Natural killer cell treated with Interleukin-12 subunit alpha and Interleukin-12 subunit beta and Interleukin-15 and Interleukin-18, amount 100 ng/mL, for 72 hours (primary cell): ENCODE measurements around the gene NEUROG1. TPM values are rescaled to one million over a fixed set of nuclear protein-coding genes. Genes with fewer than 3 reads are reported as not detected.

Experiments
- ATAC-seq, 2 donors: fragments of 150-1000 bp; cut with Tn5 transposase in 1 of 2; sonication (Bioruptor Pico), chemical (Tn5 transposase) in 1 of 2; 2 replicates each; pipeline ENCODE4 v1.10.0; 2021
- DNase-seq: peaks from one replicate; pipeline ENCODE4 v3.0.0; 2022; ENCODE audit warnings: low spot score
- H3K27ac Mint-ChIP-seq, 2 donors: 1 replicate in 1 of 2; 2 replicates in 1 of 2; pipeline ENCODE4 v1.8.0; 2022; ENCODE audit warnings: mixed read lengths in 2 of 2, mild to moderate bottlenecking in 1 of 2, moderate library complexity in 1 of 2
- H3K27me3 Mint-ChIP-seq, 2 donors: 1 replicate in 1 of 2; 2 replicates in 1 of 2; pipeline ENCODE4 v1.8.0; 2022; ENCODE audit warnings: mixed read lengths in 2 of 2
- H3K36me3 Mint-ChIP-seq: one replicate; pipeline ENCODE4 v1.8.0; 2022; ENCODE audit warnings: mixed read lengths
- H3K4me1 Mint-ChIP-seq, 2 donors: 1 replicate in 1 of 2; 2 replicates in 1 of 2; pipeline ENCODE4 v1.8.0; 2022; ENCODE audit warnings: low read depth in 2 of 2, mixed read lengths in 2 of 2, mild to moderate bottlenecking in 1 of 2
- H3K4me3 Mint-ChIP-seq: one replicate; pipeline ENCODE4 v1.8.0; 2022; ENCODE audit warnings: mixed read lengths
- H3K9me3 Mint-ChIP-seq: 2 replicates; pipeline ENCODE4 v1.8.0; 2022; ENCODE audit warnings: mixed read lengths
- total RNA-seq, 2 donors: library from RNA; stranded (reverse); gene quantifications; one replicate each; pipeline ENCODE4 v1.2.3, GENCODE V29; 2022

The NEUROG1 gene
- total RNA-seq, 2 donors from 2014 or later, result not detected

- Mint-ChIP-seq H3K27ac (no peak overlapping the region), H3K4me3 (no peak overlapping the region), H3K36me3 (no peaks in the 10 kb centered on the region), H3K4me1 (no peaks in the 10 kb centered on the region), H3K9me3 (no peaks in the 10 kb centered on the region), H3K27me3 (peaks cover 8 to 11% of the 10 kb centered on the region in 2 donors)
- ATAC-seq (no peak), DNase-seq (no peak)
These were observed 33.2 kb upstream of the NEUROG1 start for GRCh38 chr5:135568923-135569360.

GRCh38 chr5:135568246-135568645 is 32.5 kb upstream of the NEUROG1 start:
- Mint-ChIP-seq H3K27ac (no peak overlapping the region), H3K27me3 (peaks cover 8 to 11% of the 10 kb centered on the region in 2 donors), H3K36me3 (no peaks in the 10 kb centered on the region), H3K4me3 (no peak overlapping the region), H3K9me3 (no peaks in the 10 kb centered on the region), H3K4me1 (no peaks in the 10 kb centered on the region)
- DNase-seq, result no peak
- peak in 1 of 2 donors; percentile 1 for ATAC-seq

DNA sequence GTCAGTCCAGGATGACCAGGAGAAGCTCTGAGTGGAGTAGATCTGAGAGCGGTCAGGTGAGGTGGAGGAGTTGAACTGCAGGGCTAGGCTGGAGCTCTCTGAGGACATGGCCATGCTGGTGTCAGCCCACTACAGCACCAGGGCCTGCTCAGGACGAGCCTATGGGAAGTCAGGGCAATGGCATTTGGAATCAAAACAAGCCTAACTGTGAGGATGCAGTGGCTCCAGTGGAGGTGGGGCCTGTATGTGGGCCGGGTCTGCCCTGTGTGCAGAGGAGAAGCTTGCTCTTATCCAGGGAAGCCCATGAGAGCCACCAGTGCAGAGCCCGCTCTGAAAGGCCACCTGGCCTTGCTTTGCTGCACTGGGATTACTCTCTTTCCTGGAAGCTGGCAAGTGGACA is 31.9 kb upstream of the NEUROG1 start:
- no peaks in the 10 kb centered on the region for H3K36me3 Mint-ChIP-seq
- H3K4me3 Mint-ChIP-seq, result no peak overlapping the region
- no peaks in the 10 kb centered on the region for H3K4me1 Mint-ChIP-seq
- ATAC-seq, result no peak
- H3K9me3 Mint-ChIP-seq, result no peaks in the 10 kb centered on the region
- H3K27ac Mint-ChIP-seq, result no peak overlapping the region
- peaks cover 6 to 10% of the 10 kb centered on the region in 2 donors for H3K27me3 Mint-ChIP-seq
- no peak for DNase-seq

GRCh38 chr5:135566422-135567400 is 30.9 kb upstream of the NEUROG1 start:
- Mint-ChIP-seq H3K36me3 (no peaks in the 10 kb centered on the region), H3K9me3 (no peaks in the 10 kb centered on the region), H3K27ac (no peak overlapping the region), H3K27me3 (peaks cover 0 to 11% of the 10 kb centered on the region in 2 donors), H3K4me1 (no peaks in the 10 kb centered on the region), H3K4me3 (no peak overlapping the region)
- ATAC-seq (no peak), DNase-seq (no peak)

DNA sequence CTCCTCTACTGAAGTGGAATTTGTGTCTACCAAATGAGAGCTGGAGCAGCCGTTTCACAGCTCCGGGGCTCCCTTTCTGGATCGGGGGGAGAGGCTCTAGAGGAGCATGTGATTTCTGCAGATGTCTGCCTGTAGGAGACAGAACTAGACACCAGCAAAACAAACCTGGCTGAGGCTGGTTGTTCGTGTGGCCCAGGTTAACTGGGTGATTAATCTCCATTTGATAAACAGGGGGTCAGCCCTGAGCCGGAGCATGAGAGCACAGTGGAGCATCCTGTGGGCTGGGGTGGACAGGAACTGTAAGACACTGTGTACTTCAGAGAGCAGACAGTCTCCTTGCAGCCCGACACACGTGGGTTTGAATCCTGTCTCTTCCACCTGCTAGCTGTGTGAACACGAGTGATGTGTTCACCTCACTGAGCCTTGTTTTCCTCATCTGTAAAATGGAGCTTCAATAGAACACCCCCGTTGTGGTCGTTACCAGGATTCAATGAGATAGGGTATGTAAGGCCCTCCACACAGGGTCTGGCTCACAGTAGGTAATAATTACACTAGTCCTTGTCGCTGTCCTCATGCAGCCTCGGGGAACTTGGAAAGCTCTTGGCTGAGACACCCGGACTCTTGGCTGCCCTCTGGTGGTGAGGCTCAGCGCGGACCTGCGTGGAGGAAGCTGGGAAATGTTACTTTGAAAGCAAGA is 30.1 kb upstream of the NEUROG1 start:
- no peak for DNase-seq
- Mint-ChIP-seq H3K4me3 (no peak overlapping the region), H3K9me3 (no peaks in the 10 kb centered on the region), H3K27me3 (peaks cover 0 to 11% of the 10 kb centered on the region in 2 donors), H3K4me1 (peaks cover 1% of the 10 kb centered on the region in 2 donors), H3K27ac (no peak overlapping the region), H3K36me3 (no peaks in the 10 kb centered on the region)
- peak; percentile 57 to 65 for ATAC-seq

DNA sequence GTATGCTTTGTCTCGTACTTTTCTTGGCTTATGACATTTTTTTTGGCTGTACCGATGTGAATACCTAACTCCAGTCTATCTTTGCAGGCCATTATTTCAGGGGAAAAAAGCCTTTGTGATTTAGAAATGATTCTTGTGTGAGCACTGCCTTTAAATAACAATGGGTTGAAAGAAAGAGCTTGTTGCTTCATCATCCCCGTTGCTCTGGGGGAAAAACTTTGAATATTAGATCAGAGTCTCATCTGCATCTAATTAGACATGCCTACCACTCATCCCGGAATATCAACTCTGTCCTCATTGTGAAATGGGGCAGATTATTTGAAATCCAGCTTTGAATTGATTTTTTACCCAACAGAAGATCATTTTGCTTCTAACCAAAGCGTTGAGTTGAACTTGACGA is 29.5 kb upstream of the NEUROG1 start:
- DNase-seq (no peak), ATAC-seq (no peak)
- Mint-ChIP-seq H3K4me3 (no peak overlapping the region), H3K27me3 (peaks cover 5 to 12% of the 10 kb centered on the region in 2 donors), H3K36me3 (no peaks in the 10 kb centered on the region), H3K4me1 (peaks cover 4 to 6% of the 10 kb centered on the region in 2 donors), H3K27ac (no peak overlapping the region), H3K9me3 (no peaks in the 10 kb centered on the region)

DNA sequence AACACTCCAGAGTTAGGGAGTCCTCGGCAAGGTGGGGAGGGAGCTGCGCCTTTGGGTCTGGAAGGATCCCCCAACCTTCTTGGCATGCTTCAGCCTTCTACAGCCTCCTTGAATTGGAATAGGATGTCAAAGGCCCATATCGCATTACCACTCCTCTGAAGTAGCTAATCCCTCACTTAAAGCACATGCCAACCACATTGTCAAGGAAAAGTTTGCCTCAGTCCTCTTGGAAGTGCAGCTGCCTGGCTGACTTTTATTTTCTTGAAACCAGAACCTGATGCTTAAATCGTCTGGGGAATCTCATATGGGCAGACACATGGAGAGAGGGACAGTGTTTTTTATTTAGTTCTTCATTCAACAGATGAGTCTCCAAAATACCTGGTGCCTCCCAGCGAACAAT is 28.6 kb upstream of the NEUROG1 start:
- DNase-seq (no peak), ATAC-seq (no peak)
- H3K4me1 Mint-ChIP-seq, result peaks cover 4 to 6% of the 10 kb centered on the region in 2 donors
- H3K4me3 Mint-ChIP-seq, result no peak overlapping the region
- no peaks in the 10 kb centered on the region for H3K36me3 Mint-ChIP-seq
- H3K9me3 Mint-ChIP-seq, result no peaks in the 10 kb centered on the region
- no peak overlapping the region for H3K27ac Mint-ChIP-seq
- H3K27me3 Mint-ChIP-seq, result peaks cover 13 to 17% of the 10 kb centered on the region in 2 donors

DNA sequence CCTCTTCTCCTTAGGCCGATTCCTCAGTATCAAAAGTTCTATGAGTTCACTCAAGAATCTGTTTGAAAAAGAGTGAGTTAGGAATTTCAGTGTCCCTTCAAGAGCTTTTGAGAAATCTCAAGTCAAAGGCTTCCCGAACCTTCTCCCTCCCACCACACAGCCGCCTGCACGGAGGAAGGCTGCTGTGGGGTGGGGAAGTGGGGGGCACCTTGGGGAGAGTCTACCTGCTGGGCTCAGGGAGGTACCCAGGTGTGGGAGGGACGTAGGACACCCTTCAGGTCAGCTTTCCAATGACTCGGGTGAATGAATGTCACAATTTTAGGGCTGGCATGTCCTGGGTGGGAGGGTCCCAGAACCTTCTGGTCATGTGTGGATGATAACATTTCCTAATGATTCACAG is 25.5 kb upstream of the NEUROG1 start:
- no peaks in the 10 kb centered on the region for H3K36me3 Mint-ChIP-seq
- H3K4me1 Mint-ChIP-seq, result peaks cover 4 to 6% of the 10 kb centered on the region in 2 donors
- H3K27me3 Mint-ChIP-seq, result peaks cover 18 to 19% of the 10 kb centered on the region in 2 donors
- ATAC-seq (no peak), DNase-seq (no peak)
- H3K27ac Mint-ChIP-seq, result no peak overlapping the region
- H3K9me3 Mint-ChIP-seq, result no peaks in the 10 kb centered on the region
- H3K4me3 Mint-ChIP-seq, result no peak overlapping the region

DNA sequence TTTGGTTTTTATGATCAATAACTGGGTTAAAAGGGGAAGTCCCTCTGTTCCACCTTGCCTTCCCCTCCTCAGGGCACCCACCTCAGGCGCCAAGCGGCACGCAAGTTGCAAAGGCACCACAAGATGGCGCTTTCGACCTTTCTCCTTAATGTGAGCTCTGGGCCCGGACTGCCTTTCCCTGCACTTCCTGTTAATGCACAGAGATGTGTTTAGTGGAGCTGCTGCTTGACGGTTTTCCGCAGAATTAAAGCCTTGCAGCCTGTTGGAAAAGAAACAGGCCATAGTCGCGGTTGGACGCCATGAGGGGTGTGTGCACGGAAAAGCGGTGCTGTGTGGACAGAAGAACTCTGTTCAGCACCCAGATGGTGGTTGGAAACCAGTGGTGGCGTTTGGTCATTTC is 25.1 kb upstream of the NEUROG1 start:
- H3K4me1 Mint-ChIP-seq, result peaks cover 4 to 6% of the 10 kb centered on the region in 2 donors

GRCh38 chr5:135559354-135559753 is 23.6 kb upstream of the NEUROG1 start:
- Mint-ChIP-seq H3K27ac (no peak overlapping the region), H3K36me3 (no peaks in the 10 kb centered on the region), H3K27me3 (peaks cover 22 to 28% of the 10 kb centered on the region in 2 donors), H3K4me1 (peaks cover 4 to 6% of the 10 kb centered on the region in 2 donors), H3K9me3 (no peaks in the 10 kb centered on the region), H3K4me3 (no peak overlapping the region)
- ATAC-seq, result no peak
- DNase-seq, result no peak

More for the DNA sequence above, 25.1 kb upstream of the NEUROG1 start:
- H3K27ac Mint-ChIP-seq, result no peak overlapping the region
- H3K9me3 Mint-ChIP-seq, result no peaks in the 10 kb centered on the region
- H3K4me3 Mint-ChIP-seq, result no peak overlapping the region
- peak; percentile 73 to 79 for ATAC-seq
- no peaks in the 10 kb centered on the region for H3K36me3 Mint-ChIP-seq
- H3K27me3 Mint-ChIP-seq, result peaks cover 18 to 23% of the 10 kb centered on the region in 2 donors
- peak; percentile 69 for DNase-seq

GRCh38 chr5:135557076-135557838 is 21.5 kb upstream of the NEUROG1 start:
- DNase-seq (peak; percentile 52), ATAC-seq (peak in 1 of 2 donors; percentile 40)
- Mint-ChIP-seq H3K9me3 (no peaks in the 10 kb centered on the region), H3K4me3 (no peak overlapping the region), H3K4me1 (peaks cover 4 to 6% of the 10 kb centered on the region in 2 donors), H3K27me3 (peaks cover 26 to 29% of the 10 kb centered on the region in 2 donors), H3K27ac (no peak overlapping the region), H3K36me3 (no peaks in the 10 kb centered on the region)

DNA sequence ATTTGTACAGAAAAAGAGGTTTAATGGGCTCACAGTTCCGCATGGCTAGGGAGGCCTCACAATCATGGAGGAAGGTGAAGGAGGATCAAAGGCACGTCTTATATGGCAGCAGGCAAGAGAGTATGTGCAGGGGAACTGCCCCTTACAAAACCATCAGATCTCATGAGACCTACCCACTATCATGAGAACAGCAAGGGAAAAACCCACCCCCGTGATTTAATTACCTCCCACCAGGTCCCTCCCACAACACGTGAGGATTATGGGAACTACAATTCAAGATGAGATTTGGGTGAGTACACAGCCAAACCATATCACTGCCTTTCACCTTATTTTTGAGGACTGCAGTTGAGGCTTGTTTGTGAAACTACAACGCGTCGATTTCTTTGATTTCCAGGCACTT is 20.9 kb upstream of the NEUROG1 start:
- DNase-seq, result no peak
- Mint-ChIP-seq H3K27me3 (peaks cover 28 to 35% of the 10 kb centered on the region in 2 donors), H3K36me3 (no peaks in the 10 kb centered on the region), H3K4me3 (no peak overlapping the region), H3K4me1 (peaks cover 6 to 9% of the 10 kb centered on the region in 2 donors), H3K9me3 (no peaks in the 10 kb centered on the region), H3K27ac (no peak overlapping the region)
- no peak for ATAC-seq

DNA sequence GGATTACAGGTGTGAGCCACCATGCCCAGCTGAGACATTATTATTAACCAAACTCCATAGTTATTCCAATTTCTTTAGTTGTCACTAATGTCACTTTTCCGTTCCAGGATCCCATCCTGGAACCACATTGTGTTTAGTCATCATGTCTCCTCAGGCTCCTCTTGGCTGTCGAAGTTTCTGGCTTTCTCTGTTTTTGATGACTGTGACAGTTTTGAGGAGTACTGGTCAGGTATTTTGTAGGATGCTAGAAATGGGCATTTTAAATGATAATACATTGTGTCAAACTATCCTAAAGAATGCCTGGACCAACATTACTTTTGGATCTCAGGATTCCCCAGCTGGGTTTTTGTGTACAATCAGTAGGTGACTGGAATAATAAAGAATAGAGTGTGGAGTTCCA is 19.8 kb upstream of the NEUROG1 start:
- Mint-ChIP-seq H3K36me3 (no peaks in the 10 kb centered on the region), H3K27me3 (peaks cover 29 to 32% of the 10 kb centered on the region in 2 donors), H3K9me3 (no peaks in the 10 kb centered on the region), H3K27ac (no peak overlapping the region), H3K4me3 (no peak overlapping the region), H3K4me1 (peaks cover 1 to 5% of the 10 kb centered on the region in 2 donors)
- ATAC-seq (no peak), DNase-seq (no peak)
